SW480 (cell line): ENCODE results near the gene PPP6R1.

Experiments used
- DNase-seq: peaks from one replicate; pipeline ENCODE4 v3.0.0-alpha.2; 2016; ENCODE audit warnings: low spot score

Gene PPP6R1

GRCh38 chr19:55257461-55258420, 1.1 kb downstream of the PPP6R1 start:
- DNase-seq: no peak

DNA sequence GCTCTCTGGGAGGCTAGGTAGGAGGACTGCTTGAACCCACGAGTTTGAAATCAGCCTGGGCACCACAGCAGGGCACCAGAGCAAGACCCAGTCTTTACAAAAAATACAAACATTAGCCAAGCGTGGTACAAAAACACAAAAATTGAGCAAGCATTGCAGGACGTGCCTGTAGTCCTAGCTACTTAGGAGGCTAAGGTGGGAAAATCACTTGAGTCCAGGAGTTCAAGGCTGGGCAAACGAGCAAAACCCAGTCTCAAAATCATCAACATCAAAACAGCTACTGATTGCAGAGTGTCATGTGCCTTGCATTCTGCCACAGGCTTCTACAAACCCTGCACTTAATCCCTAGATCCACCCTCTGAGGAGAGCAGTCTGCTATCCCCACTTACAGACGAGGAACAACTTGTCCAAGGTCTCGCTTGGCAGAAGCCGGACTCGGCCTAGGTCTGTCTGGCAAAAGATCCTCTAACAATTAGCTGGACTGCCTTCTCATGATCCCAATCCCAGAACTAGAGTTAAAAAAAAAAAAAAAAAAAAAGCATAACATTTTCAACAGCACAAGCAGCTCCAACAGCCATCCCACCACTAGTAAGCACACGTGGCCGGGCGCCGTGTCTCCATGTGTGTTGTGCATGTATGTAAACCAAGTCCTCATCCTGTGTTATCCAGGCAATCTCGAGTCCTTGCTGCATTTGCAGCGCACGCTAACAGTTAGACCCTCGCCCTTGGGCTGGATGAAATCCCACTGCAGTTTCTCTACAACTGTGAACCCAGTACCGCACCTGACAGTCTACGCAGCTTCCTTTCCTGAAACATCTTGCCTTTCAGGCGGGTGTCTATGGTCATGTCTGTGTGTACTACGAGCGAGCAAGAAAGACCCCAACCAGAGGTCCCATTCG, 2.0 kb downstream of the PPP6R1 start:
- no peak for DNase-seq

DNA sequence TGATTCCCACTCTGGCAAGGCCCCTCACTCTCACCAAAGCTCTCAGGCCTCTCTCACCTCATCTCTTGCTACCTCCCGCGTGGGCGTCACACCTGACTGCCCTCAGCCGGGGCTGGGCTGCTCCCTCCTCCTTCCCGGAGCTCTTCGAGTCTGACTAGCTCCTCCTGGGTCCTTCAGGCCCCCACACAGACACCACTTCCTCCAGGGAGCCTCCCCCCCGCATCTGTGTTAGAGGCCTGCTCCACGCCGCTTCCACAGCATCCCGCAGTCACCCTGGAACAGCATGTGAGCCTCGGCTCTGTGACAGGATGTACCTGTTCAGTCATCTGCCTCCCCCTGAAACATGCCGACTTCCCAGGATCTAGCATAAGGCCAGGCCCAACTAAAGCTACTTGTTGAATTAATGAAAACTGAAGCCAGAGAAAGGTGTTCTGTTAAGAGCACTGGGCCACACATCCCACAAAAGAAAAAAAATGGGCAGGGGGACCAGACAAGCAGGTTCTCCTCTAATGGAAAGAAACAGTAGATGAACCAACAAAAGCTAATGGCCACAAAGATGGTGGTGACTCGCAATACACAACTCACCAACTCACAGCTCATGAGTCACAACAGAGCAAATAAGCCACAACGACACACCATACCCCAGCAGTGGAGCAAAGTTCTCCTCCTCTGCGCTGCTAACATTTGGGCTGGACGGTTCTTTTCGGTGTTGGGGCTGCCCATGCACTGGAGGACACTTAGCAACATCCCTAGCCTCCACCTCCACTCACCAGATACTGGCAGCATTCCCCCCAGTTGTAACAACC, 3.0 kb downstream of the PPP6R1 start:
- no peak for DNase-seq

GRCh38 chr19:55254625-55254977, 4.2 kb downstream of the PPP6R1 start:
- no peak for DNase-seq

DNA sequence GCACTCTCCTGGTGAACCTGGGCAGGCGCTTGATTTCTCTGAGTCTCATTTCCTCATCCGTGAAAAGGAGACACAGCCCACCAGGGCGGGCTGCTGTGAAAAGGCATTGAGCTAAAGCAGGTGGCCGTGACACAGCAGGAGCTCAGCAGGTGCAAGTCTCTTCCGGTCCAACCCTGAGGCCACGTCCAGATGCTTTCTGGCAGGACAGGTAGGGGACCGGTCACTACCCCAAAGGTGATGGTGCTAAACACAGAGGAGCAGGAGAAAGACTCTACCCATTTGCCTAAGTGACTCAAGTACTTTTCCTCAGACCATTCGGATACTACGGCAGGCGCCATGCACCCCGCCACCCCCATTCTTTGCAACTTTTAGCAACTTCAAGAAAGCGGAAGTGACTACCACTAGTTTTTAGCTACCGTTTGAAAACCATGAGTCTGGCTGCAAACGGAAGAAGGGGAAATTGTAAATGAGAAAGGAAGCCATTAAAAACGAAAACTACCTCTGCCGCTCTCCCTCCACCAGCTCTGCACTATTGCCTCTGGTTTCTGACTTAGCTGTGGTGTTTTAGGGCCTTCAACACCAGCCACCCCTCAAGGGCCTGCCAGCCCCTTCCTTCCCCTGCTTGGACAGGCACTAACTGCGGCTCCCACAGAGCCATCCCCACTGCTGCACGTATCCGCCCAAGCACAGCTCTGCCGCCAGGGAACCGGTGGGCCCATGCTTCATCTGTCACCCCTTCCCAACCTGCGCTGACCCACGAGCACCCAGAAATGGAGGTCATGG, 4.8 kb downstream of the PPP6R1 start:
- no peak for DNase-seq

DNA sequence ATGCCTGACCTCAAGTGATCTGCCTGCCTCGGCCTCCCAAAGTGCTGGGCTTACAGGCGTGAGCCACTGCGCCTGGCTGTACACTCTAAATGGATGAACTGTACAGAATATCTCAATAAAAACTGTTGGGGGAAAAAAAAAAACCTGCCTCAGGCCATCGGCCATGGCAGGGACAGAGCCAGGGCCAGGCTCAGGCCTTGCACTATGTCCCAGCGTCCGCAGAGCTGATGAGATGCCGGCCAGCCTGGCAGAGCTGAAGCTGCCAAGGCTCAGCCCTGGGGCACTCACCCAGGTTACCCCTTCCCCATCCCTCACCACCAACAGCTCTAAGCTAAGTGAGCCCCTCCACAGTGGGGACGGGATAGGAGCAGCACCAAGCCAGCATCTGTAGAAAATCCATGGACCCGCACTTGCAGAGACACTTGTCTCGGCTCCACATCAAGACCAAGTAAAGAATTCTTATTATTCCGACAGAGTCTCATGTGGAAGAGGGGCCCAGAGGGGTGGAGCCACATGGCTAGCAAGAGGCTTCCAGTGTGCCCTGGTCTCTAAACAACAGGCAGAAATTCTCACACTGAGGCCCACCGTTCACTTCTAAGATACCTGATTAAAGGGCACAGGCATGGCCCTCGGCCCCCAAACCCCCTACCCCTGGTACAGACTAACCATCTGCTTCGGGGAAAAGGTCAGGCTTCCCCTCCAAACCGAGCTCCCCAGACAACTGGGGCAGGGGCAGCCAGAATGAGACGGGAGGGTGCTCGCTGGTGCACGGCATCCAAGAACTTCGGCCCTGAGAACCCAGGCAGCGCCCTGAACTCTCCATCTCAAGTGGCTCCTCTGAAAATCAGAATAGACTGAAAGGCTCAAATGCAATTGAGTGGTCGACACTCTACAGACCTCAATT, 5.8 kb downstream of the PPP6R1 start:
- DNase-seq: no peak

DNA sequence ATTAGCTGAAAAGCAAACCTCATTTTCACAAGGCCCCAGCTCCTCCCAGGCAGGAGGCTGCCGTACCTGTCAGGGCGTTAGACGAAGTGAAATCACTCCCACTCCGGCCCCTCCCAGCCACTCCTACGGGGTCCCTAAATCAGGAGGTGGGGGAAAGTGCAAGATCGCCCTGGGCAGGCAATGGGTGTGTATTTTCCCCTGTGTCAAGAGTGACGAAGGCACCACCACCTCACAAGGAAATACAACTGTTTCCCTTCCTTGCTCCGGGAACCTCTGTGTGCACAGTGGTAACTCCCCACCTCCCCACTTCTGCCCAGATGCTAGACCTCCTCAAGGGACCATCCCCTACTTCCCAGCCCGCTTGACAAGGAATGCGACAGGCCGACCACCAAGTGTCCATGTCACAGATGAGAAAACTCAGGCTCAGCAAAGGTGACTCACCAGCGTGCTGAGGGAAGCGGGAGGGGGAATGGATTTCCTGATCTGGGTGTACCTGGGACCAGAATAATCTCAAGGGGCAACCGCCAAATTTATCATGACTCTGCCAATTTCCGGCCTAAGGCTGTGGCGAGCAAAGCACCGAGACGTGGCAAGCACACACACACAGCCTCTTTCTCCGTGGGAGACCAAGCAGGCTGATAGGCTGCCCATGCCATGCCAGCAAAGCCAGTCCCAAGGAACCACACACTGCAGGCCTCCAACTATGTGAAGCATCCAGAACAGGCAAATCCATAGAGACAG, 7.3 kb downstream of the PPP6R1 start:
- DNase-seq: no peak

DNA sequence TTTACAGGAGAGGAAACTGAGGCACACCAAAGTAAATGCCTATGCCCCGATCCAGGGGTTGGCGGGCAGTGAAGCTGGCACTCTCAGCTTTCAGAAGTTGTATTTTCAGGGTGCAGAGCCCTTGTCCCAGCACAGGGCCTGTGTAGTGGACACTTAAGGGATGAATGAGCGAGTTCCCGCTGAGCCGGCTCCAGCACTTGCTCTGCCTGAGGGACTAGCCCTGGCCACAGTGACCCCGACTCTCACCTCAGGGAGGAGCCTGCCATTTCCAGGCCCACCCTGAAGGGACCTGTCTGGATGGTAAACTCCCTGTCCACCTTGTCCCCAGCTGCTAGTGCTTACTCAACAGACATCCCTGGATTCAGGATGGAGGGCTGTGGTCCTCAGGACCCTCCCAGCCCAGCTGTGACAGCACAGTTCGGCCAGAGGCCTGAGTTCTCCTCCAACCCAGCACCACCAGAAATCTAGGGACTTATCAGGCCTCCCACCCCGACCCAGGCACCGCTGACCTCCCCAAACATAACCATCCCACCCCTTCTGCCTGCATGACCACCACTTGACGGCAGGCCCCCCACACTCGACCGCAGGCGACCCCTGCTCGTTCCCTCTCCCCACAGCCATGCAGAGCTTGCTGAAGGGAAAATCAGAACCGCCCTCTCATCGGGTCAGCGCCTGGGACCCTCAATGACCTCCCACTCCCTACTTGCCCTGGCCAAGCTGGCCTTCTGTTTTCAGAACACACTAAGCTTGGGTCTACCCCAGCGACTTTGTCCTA, 8.4 kb downstream of the PPP6R1 start:
- no peak for DNase-seq

DNA sequence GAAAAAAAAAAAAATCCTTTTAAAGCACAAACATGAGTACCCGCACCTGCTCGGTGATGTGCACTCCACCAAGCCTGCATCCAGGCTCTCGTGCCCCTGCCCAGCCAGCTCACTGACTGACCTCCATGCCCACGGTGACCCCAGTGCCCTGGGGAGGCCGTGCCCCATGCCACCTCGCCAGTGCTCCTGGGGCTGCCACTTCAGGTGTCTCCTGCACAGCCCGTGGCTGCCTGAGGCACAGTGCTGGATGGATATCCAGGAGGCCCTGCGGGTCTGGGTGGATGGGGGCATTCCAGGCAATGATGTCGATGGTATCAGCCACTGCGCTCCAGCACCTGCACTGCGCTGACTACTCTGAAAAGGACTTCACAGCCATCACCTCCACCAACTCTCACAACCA, 9.0 kb downstream of the PPP6R1 start:
- no peak for DNase-seq

DNA sequence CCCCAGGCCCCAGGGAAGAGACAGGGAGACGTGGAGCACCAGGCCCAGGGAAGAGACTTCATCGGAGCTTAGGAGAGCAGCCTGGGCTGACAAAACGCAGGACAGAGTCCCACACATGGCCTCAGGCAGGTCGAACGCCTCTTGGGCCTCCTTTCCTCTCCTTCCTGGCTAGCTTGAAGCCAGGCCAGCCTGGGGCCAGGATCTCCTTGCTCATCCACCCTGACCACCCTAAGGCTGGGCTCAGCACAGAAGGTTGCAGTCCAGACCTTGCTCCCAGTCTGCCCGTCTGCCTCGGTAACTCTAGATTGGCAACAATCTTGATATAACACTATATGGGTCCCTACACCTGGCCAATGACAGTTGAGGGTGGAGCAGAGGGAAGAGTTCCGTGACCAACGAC, 10.1 kb downstream of the PPP6R1 start:
- DNase-seq: no peak

DNA sequence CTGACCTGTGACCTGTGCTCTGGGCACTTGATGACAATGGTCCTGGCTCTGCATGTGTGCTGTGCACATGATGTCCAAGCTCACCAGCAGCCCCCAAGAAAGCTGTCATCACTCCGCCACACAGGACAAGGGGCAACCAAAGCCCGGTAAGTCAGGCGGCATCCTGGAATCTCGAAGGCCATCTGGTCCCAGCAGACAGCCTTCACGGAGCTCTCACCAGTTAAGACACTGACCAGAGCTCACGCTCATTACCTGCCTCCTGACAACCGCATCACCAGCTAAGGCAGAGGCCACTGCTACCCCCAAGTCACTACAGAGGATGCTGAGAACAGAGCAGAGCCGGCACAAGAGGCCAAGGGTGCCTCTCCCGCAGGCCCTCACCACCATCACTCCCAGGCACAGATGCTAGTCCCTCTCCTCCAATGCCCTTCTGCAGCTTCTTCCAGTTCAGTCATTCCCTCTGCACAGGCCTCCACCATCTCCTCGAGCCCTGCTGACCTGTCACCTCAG, 10.6 kb downstream of the PPP6R1 start:
- no peak for DNase-seq

- DNase-seq: no peak
These were observed 11.2 kb downstream of the PPP6R1 start for GRCh38 chr19:55247621-55248099.

- DNase-seq: no peak
These were observed 12.1 kb downstream of the PPP6R1 start for GRCh38 chr19:55246462-55247451.

GRCh38 chr19:55245236-55245904, 13.4 kb downstream of the PPP6R1 start:
- DNase-seq: no peak

DNA sequence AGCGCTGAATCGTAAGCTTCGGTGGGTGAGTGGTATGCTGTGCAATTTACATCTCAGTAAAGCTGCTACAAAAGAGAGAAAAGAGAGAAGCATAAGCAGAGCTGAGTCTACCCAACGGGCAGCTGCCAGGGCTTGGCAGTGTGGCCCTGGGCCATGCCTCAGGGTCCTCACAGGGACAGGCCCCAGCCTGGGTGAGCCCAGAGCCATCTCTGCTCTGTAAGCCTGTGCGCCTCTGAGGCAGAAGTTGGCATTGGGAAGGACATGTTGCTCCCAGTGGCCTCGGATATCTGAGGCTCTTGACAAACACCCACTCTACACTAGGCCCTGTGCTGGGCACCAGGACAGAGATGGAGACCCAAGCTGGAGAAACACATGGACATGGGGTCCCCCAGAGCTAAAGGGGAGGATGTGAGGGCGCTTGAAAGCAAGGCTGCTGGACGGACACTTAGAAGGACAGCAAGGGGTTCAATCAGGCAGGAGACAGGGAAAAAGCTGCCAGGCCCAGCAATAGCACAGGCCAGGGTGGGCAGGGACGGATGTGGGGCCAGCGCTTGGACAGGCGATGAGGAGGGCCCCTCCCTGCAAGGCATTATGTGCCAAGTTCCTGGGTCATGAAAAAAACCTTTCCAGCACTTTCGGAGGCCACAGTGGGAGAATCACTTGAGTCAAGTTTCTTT, 14.7 kb downstream of the PPP6R1 start:
- no peak for DNase-seq

- no peak for DNase-seq
These were observed 16.3 kb downstream of the PPP6R1 start for GRCh38 chr19:55242517-55242916.
